Stimulated activated CD4-positive, alpha-beta T cell treated with anti-CD3 and anti-CD28 coated beads, Interleukin-4, amount 100 ng/mL, for 4 hours (primary cell): ENCODE results near the gene GMEB2.

Experiments
- DNase-seq, 2 experiments: peaks; one replicate each; pipeline ENCODE4 v3.0.0-alpha.2; 2020

Gene GMEB2

DNA sequence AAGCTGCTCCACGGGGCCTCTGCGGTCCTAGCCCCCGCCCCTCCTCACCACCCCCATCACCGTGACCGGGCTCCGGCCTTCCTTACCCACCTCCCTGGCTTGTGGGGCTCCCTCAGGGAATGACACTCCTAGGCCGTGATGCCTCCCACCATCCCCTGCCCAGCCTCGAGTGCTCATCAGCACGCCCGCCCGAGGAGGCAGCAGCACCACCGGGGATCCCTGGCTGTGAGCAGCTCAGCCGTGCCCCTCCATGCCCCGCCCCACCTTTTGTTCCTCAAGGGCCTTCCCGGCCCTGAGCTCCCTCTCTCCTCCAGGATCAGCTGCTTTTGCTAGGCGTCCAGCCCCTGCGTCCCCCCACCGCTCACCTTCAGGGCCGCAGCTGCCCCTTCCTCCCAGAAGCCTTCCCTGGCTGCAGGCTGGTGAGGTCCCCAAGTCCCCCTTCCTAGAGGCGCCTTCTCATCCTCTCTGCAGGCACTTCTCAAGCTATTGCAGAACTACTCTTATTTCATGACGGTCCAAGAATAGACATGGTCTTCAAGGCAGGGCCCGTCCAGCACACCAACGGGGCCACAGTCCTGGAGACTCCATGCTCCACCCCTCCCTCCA, 69.9 kb downstream of the GMEB2 start:
- no peak for DNase-seq

GRCh38 chr20:63555661-63556381, 71.1 kb downstream of the GMEB2 start:
- no peak for DNase-seq

GRCh38 chr20:63554361-63555278, 72.3 kb downstream of the GMEB2 start:
- DNase-seq: no peak

DNA sequence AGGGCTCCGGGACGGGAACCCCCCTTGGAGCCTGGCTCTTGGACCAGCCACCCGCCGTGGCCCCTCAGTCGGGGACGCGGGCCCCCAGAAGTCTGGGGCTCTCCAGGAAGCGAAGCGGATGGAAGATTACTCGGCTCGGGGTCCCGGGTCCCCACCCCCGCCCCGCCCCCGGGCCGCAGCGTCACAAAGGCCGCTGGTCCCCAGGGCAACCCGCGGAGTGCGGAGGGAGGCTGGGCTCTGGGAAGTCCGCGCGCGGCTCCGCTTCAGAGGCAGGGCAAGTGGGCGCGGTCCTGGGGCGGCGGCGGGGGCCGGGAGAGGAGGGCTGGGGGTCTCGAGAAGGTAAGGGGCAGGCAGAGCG, 73.0 kb downstream of the GMEB2 start, which contains the start of gene FNDC11:
Gene FNDC11 (plus strand): TSS at position 227 of the 358 bp plus-strand sequence. CDS start 1,505 bp downstream, outside the sequence.
- DNase-seq: peak; percentile 50 to 61

DNA sequence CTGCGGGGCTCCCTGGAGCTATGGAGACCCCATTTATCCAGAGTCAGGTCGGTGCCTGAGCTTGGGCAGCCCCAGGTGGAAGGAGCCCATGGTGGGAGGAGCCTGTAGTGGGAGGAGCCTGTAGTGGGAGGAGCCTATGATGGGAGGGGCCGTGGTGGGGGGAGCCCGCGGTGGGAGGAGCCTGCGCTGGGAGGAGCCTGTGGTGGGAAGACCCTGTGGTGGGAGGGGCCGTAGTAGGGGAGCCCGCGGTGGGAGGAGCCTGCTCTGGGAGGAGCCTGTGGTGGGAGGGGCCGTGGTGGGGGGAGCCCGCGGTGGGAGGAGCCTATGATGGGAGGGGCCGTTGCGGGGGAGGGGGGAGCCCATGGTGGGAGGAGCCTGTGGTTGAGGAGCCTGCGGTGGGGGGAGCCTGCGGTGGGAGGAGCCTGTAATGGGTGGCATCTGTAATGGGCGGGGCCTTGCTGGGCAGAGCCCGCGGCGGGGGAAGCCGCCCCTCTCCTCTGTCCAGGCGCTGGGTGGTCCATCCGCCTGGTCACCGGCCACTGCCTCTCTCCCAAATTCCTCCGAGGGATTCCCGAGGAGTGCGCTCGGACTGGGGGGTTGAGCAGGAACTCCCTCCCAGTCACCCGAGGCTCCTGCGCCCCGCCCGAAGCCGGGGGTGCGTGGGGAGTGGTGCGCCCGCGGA, 73.5 kb downstream of the GMEB2 start:
- peak; percentile 82 to 85 for DNase-seq

- peak in 1 of 2 experiments; percentile 55 for DNase-seq
Observed at GRCh38 chr20:63552481-63553249, 74.2 kb downstream of the GMEB2 start.

GRCh38 chr20:63551068-63551467, 75.8 kb downstream of the GMEB2 start:
- no peak for DNase-seq

DNA sequence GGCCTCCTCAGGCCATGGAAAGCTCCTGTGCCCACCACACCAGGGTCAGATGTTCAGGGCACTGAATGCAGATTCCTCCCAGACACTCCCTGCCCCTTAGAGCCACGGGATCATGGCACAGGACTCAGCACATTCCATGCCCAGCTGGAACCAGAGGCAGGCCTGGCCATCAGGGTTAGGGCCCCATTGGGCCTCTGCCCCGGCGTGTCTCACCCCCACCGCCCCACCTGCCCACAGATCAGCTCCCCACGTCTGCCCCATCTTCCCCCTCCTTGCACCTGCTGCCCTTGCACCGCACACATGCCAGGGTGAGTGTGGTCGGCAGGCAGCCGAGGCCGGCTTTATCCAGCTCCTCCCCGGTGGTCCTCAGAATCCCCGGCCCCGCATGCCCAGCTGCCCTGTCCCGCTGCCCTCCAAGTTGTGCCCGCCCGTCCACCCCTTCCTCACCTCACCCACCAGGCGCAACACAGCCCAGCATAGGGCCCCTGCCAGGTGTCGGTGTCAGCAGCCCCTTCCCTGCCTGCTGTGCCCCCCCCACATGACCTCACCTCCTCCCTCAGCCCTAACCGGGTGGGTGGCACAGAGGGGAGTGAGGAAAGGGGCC, 77.1 kb downstream of the GMEB2 start:
- DNase-seq: no peak

DNA sequence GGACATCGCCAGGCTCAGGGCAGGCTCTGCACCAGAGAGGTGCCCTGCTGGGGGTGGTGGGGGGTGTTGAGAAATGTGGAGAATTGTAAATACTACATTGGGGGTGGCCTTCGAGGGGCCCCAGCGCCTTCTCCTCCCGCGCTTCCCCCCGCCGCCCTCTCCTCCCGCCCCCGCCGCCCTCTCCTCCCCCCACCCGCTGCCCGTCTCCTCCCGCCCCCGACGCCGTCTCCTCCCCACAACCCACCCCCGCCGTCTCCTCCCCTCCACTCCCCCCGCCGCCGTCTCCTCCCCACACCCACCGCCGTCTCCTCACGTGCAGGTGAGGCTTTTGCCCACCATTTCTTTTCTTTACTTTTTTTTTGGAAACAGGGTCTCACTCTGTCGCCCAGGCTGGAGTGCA, 77.9 kb downstream of the GMEB2 start:
- DNase-seq: no peak

DNA sequence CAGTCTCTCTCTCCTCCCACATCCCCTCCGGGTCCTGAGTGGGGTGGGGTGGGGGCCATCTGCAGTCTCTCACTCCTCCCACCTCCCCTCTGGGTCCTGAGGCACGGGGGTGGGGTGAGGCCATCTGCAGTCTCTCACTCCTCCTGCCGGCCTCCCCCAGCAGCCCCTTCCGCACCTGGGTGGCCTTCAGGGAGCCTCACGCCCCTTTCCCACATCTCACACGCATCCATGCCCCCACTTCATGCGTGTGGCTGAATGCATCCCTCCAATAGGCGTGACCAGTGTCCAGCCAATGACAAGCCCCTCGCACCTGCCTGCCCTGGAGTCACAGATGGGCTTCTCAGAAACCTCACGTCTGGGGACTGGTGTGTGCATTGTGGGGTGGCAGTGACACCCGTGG, 78.4 kb downstream of the GMEB2 start:
- no peak for DNase-seq

- DNase-seq: no peak
Observed at GRCh38 chr20:63547725-63548480, 79.0 kb downstream of the GMEB2 start, which contains the start of gene SRMS. Gene SRMS, minus strand, starts transcription at chr20:63547749. Its CDS starts 286 bp downstream, at chr20:63547463.

DNA sequence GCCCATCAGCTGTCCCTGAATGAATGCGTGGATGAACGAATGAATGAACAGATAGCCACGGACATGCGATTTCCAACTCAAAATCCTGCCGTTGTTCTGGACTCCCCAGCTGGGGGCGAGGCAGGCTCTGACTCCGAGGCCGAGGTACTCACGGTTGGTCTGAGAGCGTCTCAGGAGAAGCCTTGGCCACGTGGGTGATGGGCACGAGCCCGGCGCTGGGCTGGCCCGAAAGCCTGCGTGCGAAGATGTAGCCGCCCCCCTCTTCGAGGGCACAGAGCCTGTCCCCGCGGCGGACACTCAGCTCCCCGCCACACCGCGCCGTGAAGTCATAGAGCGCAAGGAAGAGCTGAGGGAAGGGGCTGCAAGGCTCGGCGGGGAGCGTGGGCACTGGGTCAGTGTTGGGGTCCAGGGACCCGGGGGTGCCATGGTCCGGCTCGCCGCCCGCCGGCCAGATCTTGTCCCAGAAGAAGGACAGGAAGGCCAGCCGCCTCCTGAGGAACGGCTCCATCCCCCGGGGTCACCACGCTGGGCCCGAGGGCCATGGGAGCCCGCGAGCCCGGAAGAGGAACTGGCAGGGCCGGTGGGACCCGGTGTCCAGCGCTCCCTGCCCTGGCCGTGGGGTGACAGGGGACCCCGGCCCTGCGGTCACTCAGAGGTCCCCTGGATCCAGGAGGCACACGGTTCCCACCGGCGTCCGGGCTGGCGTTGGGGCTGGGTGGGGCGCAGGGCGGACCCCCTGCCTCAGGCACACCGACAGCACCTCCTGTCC, 79.8 kb downstream of the GMEB2 start:
- DNase-seq: no peak

GRCh38 chr20:63546256-63546955, 80.5 kb downstream of the GMEB2 start:
- no peak for DNase-seq

DNA sequence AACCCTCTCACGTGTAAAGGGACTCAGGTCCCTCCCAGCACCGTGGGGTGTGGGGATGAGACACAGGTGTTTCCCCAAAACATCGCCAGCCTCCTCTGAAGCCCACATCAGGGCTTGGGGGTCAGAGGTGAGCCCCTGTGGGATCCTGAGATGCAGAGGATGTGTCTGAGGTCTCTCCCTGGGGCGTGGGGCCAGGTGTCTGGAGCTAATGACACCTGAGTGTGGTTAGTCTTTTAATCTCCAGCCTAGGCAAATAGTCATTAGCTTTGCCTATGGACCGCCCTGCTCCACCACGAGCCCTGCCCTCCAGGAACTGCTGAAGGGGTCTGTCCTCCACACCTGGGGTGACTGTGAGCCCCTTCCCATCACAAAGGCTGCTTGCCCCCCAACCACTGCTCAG, 81.1 kb downstream of the GMEB2 start:
- DNase-seq: no peak

- no peak for DNase-seq
Observed at GRCh38 chr20:63544958-63545516, 81.9 kb downstream of the GMEB2 start.

DNA sequence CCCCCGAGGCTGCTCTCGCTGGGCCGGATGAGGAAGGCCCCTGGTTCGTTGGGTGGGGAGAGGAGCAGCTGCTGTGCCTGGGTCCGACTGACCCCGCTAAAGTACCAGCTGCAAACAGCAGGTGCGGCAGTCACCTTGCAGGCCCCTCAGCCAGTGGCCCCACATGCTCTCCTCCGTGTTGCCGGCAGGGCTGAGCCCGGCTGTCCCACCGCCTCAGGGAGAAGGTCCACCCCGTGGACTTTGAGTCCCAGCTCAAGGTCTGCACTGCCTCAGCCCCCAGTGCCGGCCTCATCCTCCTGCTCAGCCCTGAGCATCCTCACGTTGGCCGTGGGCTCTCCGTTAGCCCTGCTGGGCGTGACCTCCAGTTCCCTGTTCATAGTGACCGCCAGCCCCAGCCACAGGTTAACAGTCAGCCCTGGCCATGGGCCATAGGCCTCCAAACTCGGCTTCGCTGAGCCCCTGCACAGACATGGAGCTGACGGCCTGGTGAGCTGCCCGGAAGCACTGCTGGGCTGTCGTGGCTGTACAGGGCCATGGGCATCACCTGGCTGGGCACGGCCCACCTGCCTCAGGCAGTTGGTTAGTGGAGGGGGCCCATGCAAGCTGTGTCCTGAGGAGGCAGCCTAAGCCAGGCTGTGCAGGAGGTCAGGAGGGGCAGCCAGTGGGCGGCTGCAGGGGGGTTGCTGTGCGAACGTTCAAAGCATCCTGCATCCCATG, 82.5 kb downstream of the GMEB2 start:
- no peak for DNase-seq

DNA sequence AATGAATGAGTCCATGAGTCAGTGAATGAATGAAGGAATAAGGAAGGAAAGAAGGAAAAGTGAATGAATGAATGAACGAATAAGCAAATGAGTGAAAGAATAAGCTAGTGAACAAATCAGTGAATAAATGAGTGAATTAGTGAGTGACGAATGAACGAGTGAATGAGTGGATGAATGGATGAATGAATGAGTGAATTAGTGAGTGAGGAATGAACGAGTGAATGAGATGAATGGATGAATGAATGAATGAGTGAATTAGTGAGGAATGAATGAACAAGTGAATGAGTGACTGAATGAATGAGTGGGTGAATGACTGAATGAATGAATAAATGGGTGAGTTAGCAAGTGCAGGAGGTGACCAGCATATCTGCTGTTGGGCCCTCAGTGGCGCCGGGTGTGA, 83.2 kb downstream of the GMEB2 start:
- no peak for DNase-seq

- DNase-seq: no peak
Observed at GRCh38 chr20:63543131-63543530, 83.8 kb downstream of the GMEB2 start.
